HEK293 (cell line): Measurements from ENCODE around the gene RGL3.

ENCODE experiments used
- BCL11B ChIP-seq: fragments of 450-650 bp; formaldehyde crosslinking; IDR thresholded peaks from 2 replicates; pipeline ENCODE4 v1.5.1; 2016; ENCODE audit warnings: low read depth, missing biosample characterization, missing genetic modification characterization
- EGR2 ChIP-seq: fragments of 450-650 bp; formaldehyde crosslinking; IDR thresholded peaks from 2 replicates; pipeline ENCODE4 v1.5.1; 2016; ENCODE audit warnings: low read depth, missing biosample characterization, missing genetic modification characterization
- GFI1B ChIP-seq: fragments of 450-650 bp; formaldehyde crosslinking; IDR thresholded peaks from 2 replicates; pipeline ENCODE4 v1.5.1; 2016; ENCODE audit warnings: missing biosample characterization, missing genetic modification characterization
- KLF10 ChIP-seq: fragments of 450-650 bp; IDR thresholded peaks from 2 replicates; pipeline ENCODE4 v1.5.1; 2018; ENCODE audit warnings: missing biosample characterization, mild to moderate bottlenecking, missing genetic modification characterization
- KLF16 ChIP-seq: fragments of 450-650 bp; formaldehyde crosslinking; IDR thresholded peaks from 2 replicates; pipeline ENCODE4 v1.5.1; 2017; ENCODE audit warnings: missing biosample characterization, missing genetic modification characterization
- KLF9 ChIP-seq: fragments of 450-650 bp; formaldehyde crosslinking; IDR thresholded peaks from 2 replicates; pipeline ENCODE4 v1.5.1; 2016; ENCODE audit warnings: missing biosample characterization, missing genetic modification characterization, low read depth
- PRDM6 ChIP-seq: fragments of 450-650 bp; formaldehyde crosslinking; IDR thresholded peaks from 2 replicates; pipeline ENCODE4 v1.5.1; 2017; ENCODE audit warnings: missing biosample characterization, missing genetic modification characterization
- REST ChIP-seq: fragments of 450-650 bp; formaldehyde crosslinking; IDR thresholded peaks from 2 replicates; pipeline ENCODE4 v1.5.1; 2016; ENCODE audit warnings: missing biosample characterization, missing genetic modification characterization
- SP2 ChIP-seq: fragments of 450-650 bp; formaldehyde crosslinking; IDR thresholded peaks from 2 replicates; pipeline ENCODE4 v1.5.1; 2016; ENCODE audit warnings: missing biosample characterization, missing genetic modification characterization
- YY1 ChIP-seq: fragments of 450-650 bp; formaldehyde crosslinking; IDR thresholded peaks from 2 replicates; pipeline ENCODE4 v1.5.1; 2018; ENCODE audit warnings: missing biosample characterization, missing genetic modification characterization
- ZBTB17 ChIP-seq: fragments of 450-650 bp; formaldehyde crosslinking; IDR thresholded peaks from 2 replicates; pipeline ENCODE4 v1.5.1; 2016; ENCODE audit warnings: missing biosample characterization, missing genetic modification characterization
- ZBTB20 ChIP-seq: fragments of 450-650 bp; formaldehyde crosslinking; IDR thresholded peaks from 2 replicates; pipeline ENCODE4 v1.5.1; 2016; ENCODE audit warnings: missing biosample characterization, missing genetic modification characterization
- ZNF112 ChIP-seq: fragments of 450-650 bp; formaldehyde crosslinking; IDR thresholded peaks from 2 replicates; pipeline ENCODE4 v1.5.0; 2017; ENCODE audit warnings: missing biosample characterization, missing genetic modification characterization
- ZNF114 ChIP-seq: fragments of 450-650 bp; formaldehyde crosslinking; IDR thresholded peaks from 2 replicates; pipeline ENCODE4 v1.5.0; 2017; ENCODE audit warnings: missing biosample characterization, missing genetic modification characterization
- ZNF146 ChIP-seq: fragments of 450-650 bp; formaldehyde crosslinking; IDR thresholded peaks from 2 replicates; pipeline ENCODE4 v1.5.1; 2016; ENCODE audit warnings: missing biosample characterization, missing genetic modification characterization
- ZNF18 ChIP-seq: fragments of 450-650 bp; formaldehyde crosslinking; IDR thresholded peaks from 2 replicates; pipeline ENCODE4 v1.5.1; 2016; ENCODE audit warnings: missing biosample characterization, missing genetic modification characterization
- ZNF2 ChIP-seq: fragments of 450-650 bp; formaldehyde crosslinking; IDR thresholded peaks from 2 replicates; pipeline ENCODE4 v1.5.1; 2016; ENCODE audit warnings: missing biosample characterization, missing genetic modification characterization
- ZNF274 ChIP-seq, 2 experiments: fragments of 200-500 bp in 1 of 2; fragments of 450-650 bp in 1 of 2; sonication (Bioruptor generic) in 1 of 2; formaldehyde crosslinking in 1 of 2; IDR thresholded peaks; 2 replicates each; pipeline versions ENCODE4 v1.5.1 to v1.6.1; 2014 to 2016; ENCODE audit warnings: borderline replicate concordance in 1 of 2, inconsistent platforms in 1 of 2, low read length in 1 of 2, missing biosample characterization in 1 of 2, missing genetic modification characterization in 1 of 2
- ZNF48 ChIP-seq: fragments of 450-650 bp; formaldehyde crosslinking; IDR thresholded peaks from 2 replicates; pipeline ENCODE4 v1.5.1; 2016; ENCODE audit warnings: missing biosample characterization, missing genetic modification characterization
- ZNF510 ChIP-seq: fragments of 450-650 bp; formaldehyde crosslinking; IDR thresholded peaks from 2 replicates; pipeline ENCODE4 v1.5.1; 2018; ENCODE audit warnings: mild to moderate bottlenecking, missing genetic modification characterization, missing biosample characterization; ENCODE audit not compliant: insufficient replicate concordance
- ZNF518A ChIP-seq: fragments of 450-650 bp; formaldehyde crosslinking; conservative IDR thresholded peaks from 2 replicates; pipeline ENCODE4 v1.5.1; 2016; ENCODE audit warnings: low read depth, missing biosample characterization, missing genetic modification characterization
- ZNF529 ChIP-seq: fragments of 450-650 bp; formaldehyde crosslinking; IDR thresholded peaks from 2 replicates; pipeline ENCODE4 v1.5.1; 2017; ENCODE audit warnings: missing genetic modification characterization, missing biosample characterization; ENCODE audit not compliant: insufficient replicate concordance
- ZNF558 ChIP-seq: fragments of 450-650 bp; formaldehyde crosslinking; IDR thresholded peaks from 2 replicates; pipeline ENCODE4 v1.5.1; 2016; ENCODE audit warnings: missing biosample characterization, missing genetic modification characterization
- ZNF561 ChIP-seq: fragments of 450-650 bp; IDR thresholded peaks from 2 replicates; pipeline ENCODE4 v1.5.1; 2018; ENCODE audit warnings: missing biosample characterization, missing genetic modification characterization, borderline replicate concordance
- ZNF623 ChIP-seq: fragments of 450-650 bp; formaldehyde crosslinking; IDR thresholded peaks from 2 replicates; pipeline ENCODE4 v1.5.1; 2016; ENCODE audit warnings: missing biosample characterization, missing genetic modification characterization
- ZNF645 ChIP-seq: fragments of 450-650 bp; formaldehyde crosslinking; IDR thresholded peaks from 2 replicates; pipeline ENCODE4; 2016; ENCODE audit warnings: missing biosample characterization, missing genetic modification characterization

Gene RGL3

GRCh38 chr19:11435057-11435832, 16.1 kb upstream of the RGL3 start, which contains the start of the genes ODAD3 and PRKCSH (continued):
- TF ChIP-seq ZNF645 (no peak), ZNF510 (tag by site-specific recombination) (no peak), ZNF146 (tag by site-specific recombination) (no peak), ZBTB20 (tag by site-specific recombination) (peak; percentile 52; the same call in 1 of the 2 replicates), KLF16 (tag by site-specific recombination) (peak; percentile 45), ZNF112 (no peak), PRDM6 (no peak), ZNF274 (IDR thresholded peaks at IDR 0.05; ENCODE audit: low read length) (no peak), ZNF274 (tag by site-specific recombination; IDR thresholded peaks at IDR 0.05; ENCODE audit: borderline replicate concordance) (no peak), KLF9 (tag by site-specific recombination) (peak; percentile 87), SP2 (tag by site-specific recombination) (peak; percentile 96), ZNF558 (tag by site-specific recombination) (no peak), KLF10 (tag by site-specific recombination) (peak; percentile 75; the same call in 1 of the 2 replicates), ZNF529 (tag by site-specific recombination) (no peak), GFI1B (tag by site-specific recombination) (no peak), ZNF561 (tag by site-specific recombination) (no peak; the same call in 1 of the 2 replicates), ZNF2 (tag by site-specific recombination) (no peak), ZNF48 (tag by site-specific recombination) (no peak), ZNF114 (tag by site-specific recombination) (no peak), ZBTB17 (tag by site-specific recombination) (peak; percentile 93), ZNF623 (tag by site-specific recombination) (peak; percentile 18; the same call in 1 of the 2 replicates), ZNF518A (peak; percentile 56), YY1 (tag by site-specific recombination) (peak; percentile 100), BCL11B (tag by site-specific recombination) (peak; percentile 98), REST (tag by site-specific recombination) (peak; percentile 49; the same call in 1 of the 2 replicates), EGR2 (tag by site-specific recombination) (peak; percentile 66), ZNF18 (tag by site-specific recombination) (peak; percentile 84)
